Fibroblast of skin of scalp (primary cell): ENCODE measurements around the gene RNF182. TPM values are rescaled to one million over a fixed set of nuclear protein-coding genes. Genes with fewer than 3 reads are reported as not detected.
"Not testable (repeated sequence)": the region's sequence is repeated elsewhere in the genome, so short reads cannot be mapped to it uniquely, and the experiment has no call there.

Experiments
- DNase-seq: peaks from one replicate; pipeline ENCODE4 v3.0.0-alpha.2; 2013
- polyA plus RNA-seq, 2 experiments: library from polyadenylated mRNA; unstranded; fragments of 120-200 nt; gene quantifications; one replicate each; pipeline ENCODE4 v1.2.1, GENCODE V29; 2013; ENCODE audit not compliant: insufficient read length in 2 of 2

Gene RNF182, protein sequence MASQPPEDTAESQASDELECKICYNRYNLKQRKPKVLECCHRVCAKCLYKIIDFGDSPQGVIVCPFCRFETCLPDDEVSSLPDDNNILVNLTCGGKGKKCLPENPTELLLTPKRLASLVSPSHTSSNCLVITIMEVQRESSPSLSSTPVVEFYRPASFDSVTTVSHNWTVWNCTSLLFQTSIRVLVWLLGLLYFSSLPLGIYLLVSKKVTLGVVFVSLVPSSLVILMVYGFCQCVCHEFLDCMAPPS
- 9.1 TPM for polyA plus RNA-seq (2013, experiment 1 of 2; ENCODE audit: insufficient read length)
- polyA plus RNA-seq (2013, experiment 2 of 2; ENCODE audit: insufficient read length), result 9.1 TPM

DNA sequence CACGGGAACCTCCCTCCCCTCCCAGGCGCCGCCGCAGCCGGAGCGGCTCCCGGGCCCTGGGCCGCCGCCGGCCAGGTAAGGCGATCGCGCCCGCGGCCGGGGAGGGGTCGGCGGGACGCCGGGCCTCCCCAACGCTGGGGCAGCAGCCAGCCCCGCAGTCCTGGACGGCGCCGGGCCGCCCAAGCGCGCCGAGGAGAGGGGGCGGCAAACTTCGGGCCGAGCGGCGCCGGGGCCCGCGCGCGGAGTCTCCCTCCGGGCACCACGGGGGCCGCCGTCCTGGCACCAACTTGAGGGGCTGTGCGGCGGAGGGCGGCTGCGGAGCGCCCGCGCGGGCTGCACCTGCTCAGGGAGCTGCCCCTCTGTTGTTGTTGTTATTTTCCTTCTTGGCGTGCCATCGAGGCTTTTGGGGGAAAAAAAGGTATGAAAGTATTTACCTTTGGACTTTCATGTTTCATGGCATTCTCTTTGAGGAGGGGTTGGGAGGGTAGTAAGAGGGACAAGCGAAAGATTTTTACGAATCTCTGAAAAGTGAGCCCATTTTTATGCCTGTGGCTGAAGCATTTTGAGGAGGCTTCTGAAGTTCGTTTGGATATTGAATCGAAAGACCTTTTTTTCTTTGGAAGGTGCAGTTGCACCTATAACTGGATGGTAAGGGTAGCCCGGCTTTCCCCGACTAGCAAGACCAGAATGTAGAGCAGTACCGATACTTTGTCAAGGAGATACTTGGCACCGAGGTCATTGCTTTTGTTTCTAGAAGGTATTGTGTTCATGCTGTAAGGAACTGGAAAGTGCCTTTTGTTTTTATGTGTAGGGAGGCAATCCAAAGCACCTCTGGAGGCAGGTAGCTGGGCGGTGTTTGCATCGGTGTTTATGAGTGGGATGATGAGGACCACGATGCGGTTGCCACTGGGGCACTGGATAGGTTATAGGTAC is at the start of gene RNF182:
Gene RNF182, plus strand, starts transcription at position 4 of the 933 bp plus-strand sequence. CDS start 52,168 bp downstream, outside the sequence.
- no peak for DNase-seq

DNA sequence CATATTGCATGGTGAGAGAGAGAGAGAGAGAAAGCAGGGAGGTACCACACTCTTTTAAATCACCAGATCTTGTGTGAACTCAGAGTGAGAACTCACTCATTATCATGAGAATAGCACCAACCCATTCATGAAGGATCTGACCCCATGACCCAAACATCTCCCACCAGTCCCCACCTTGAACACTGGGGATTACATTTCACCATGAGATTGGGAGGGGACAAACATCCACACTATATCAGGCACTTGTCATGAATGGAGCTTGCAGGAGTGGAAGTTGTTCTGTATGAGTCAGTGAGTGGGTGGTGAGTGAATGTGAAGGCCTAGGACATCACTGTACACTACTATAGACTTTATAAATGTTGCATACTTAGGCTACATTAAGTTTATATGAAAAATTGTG is 47.7 kb upstream of the RNF182 start:
- DNase-seq, result no peak

DNA sequence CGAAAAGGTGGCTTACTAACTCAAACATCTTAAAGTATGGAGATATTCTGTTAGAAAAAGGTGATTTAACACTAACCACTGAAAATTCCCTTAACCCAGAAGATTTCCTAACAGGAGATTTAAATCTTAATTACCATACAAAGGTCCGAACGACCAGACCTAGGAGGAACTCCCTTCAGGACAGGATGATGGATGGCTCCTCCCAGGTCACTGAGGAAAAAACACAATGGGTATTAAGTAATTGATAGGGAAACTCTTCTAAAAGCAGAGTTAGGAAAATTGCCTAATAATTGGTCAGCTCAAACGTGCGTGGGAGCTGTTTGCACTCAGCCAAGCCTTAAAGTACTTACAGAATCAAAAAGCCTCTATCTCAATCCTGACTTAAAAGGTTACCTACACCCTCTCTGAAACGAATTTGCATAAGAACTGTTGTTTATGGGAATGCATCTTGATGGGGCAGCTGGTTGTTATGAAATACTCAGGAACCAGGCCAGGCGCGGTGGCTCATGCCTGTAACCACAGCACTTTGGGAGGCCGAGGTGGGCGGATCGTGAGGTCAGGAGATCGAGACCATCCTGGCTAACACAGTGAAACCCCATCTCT is 44.6 kb upstream of the RNF182 start:
- not testable (repeated sequence) for DNase-seq

DNA sequence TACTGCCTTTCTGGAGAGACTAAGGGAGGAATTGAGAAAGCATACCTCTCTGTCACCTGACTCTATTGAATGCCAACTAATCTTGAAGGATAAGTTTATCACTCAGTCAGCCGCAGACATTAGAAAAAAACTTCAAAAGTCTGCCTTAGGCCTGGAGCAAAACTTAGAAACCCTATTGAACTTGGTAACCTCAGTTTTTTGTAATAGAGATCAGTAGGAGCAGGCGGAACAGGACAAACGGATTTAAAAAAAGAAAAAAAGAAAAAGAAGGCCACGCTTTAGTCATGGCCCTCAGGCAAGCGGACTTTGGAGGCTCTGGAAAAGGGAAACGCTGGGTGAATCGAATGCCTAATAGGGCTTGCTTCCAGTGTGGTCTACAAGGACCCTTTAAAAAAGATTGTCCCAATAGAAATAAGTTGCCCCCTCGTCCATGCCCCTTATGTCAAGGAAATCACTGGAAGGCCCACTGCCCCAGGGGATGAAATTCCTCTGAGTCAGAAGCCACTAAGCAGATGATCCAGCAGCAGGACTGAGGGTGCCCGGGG is 43.1 kb upstream of the RNF182 start:
- DNase-seq, result no peak

DNA sequence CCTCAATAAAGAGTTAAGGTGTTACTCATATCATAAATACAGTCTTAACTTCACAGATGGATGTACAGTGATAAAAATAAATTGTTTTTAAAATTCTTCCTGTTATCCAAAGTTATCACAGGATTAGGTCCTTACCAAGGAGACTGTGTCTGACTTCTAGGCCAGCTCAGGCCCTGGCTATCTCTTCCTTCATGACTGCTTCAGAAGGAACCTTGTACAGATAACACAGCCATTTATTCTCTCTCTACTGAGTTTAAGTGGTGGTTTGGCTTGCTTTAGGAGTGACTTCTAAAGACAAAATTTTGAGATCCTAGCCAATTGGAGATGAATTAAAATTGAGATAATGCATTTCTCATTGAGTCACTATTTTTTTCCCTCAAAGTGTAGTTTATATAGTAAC is 40.8 kb upstream of the RNF182 start:
- DNase-seq, result no peak

DNA sequence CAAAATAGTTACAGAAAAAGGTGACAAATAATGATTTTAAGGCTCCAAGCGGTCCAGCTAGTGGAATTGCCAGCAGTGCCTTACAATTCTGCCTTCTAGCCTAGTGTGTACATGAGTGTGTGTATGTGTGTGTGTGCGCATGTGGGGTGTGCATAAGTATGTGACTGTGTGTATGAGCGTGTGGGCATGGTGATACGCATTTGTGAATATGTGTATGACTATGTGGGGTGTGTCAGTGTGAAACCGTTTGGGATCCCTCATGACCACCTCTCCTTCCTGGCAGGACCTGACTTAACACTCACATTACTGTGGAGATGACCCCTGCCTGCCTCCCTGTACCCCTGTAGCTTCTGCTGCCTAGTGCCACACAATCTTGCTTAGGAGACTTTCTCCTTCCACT is 40.4 kb upstream of the RNF182 start:
- DNase-seq, result no peak

DNA sequence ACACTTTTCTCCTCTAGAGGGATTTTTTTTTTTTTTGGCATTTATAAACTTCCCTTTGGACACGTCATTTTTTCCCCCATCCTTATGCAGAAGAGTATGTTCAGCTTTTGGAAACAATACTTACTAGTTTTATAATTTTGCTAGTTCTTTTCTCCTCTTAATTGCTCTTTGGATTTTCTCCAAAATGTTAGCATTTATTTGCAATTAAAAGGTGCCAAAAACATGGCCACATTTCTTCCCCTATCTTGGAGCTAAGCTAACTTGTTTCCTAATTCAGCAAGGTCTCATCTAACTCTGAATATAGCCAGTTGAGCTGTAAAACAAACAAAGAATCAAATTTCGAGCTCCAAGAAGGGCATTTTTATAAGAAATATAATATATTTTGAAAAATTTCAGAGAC is 39.2 kb upstream of the RNF182 start:
- DNase-seq, result no peak

DNA sequence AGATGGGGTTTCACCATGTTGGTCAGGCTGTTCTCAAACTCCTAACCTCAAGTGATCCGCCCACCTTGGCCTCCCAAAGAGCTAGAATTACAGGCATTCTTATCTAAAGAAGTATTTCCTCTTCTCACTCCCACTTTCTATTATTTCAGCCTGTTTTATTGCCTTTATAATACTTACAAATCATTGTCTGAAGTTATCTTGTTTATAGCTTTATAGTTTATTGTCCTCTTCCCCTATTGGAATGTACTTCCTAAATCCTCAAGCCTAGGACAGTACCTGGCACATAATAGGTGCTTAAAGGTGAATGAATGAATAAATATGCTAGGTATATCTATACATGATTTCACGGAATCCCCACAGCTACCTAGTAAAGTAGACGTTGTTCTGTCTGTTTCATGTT is 37.8 kb upstream of the RNF182 start:
- no peak for DNase-seq

DNA sequence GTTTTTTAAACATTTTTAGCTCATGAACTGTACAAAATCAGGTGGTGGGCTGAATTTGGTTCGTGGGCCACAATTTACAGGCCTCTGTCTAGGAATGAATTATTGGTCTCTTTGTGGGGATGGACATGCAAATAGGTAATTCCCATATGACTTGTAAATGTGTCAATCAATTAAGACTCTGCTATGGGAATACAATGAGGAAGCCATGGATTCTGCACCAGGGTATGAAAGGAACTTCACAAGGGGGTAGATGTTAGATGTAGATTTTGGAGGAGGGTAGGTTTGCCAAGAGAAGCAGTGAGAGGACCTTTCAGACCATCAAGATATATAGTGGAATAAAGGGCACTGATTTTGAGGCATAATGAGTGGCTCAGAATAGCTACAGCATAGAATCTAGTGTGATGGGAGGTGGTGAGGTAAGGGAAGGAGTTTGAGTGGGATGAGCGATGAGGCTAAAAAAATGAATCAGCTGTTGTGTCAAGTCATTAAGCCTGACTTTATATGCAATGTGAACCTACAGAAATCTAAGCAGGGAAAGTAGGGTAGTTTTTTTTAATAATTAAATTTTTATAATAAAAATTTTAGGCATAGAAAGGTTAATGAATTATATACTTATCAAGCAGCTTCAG is 32.6 kb upstream of the RNF182 start:
- DNase-seq, result no peak

DNA sequence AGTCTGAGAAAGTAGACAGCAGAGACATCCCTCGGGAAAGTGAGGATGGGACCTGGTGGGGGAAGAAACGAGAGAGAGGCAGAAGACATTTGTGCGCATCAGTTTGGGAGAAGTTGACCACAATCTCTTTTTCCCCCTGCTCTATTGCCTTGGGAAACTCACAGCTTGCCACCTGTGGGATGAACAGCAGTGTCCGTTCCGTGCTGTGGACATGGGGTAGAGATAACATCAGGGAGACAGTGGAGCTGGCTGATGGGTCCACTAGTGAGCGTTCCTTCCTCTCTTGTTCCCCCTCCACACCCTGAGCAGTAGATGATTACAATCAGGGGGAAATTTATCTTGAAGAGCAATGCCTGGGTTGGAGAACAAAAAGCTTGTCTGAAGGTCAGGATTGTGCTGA is 21.8 kb upstream of the RNF182 start:
- DNase-seq, result no peak

DNA sequence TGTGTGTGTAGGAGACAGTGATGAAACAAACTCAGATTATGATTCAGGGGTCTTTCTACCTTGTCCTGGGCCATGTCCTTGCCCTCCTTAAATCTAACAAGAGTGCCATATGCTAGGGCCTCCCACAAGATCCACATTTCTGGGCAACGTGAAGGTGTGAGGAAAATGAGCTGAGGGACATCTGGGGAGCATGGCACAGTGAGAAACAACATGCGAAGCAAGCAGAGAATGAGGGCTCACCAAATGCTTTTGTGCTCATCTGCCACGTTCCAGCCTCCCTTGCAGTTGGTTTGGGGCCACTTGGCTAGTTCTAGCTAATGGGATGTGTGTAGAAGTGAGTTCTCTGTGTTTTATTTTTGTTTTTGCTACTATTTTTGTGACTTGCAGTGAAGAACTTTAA is 21.4 kb upstream of the RNF182 start:
- DNase-seq, result no peak

DNA sequence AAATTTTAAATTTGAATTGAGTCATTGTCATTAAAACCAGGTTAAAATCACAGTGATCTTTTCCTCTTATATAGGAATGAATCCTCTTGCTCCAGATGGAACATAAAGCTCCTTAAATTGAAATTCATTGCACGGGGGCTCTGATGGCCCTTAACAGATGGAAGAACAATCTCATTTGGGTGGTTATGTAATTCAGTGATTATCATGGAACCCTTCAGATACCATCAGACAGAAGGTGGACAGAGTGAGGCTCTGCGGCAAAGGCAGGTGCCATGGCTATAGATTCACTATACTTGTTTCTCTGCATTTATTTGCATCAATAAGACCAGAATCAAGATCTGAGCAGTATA is 17.8 kb upstream of the RNF182 start:
- DNase-seq, result no peak

DNA sequence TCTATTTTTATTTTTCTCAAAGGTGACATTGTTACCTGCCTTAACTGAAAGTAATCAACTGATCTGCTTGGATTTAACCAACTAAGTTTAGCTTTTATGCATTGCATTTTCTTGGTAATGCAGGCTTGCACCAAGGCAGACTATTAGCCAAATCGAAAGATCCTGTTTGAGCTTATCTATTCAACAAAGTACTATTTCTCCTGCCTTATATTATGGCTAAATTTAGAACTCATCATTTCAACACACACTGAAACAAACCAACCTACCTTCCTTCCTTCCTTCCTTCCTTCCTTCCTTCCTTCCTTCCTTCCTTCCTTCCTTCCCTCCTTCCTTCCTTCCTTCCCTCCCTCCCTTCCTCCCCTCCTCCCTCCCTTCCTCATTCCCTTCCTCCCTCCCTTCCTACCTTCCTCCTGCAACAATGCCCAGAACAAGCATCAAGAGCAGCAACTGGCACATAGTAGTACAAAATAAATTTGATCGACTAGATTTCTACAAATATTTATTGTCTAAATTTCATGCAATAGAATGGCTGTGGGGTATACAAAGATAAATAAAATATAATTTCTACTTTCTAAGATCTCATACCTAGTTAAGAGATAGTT is 17.0 kb upstream of the RNF182 start:
- DNase-seq, result no peak

DNA sequence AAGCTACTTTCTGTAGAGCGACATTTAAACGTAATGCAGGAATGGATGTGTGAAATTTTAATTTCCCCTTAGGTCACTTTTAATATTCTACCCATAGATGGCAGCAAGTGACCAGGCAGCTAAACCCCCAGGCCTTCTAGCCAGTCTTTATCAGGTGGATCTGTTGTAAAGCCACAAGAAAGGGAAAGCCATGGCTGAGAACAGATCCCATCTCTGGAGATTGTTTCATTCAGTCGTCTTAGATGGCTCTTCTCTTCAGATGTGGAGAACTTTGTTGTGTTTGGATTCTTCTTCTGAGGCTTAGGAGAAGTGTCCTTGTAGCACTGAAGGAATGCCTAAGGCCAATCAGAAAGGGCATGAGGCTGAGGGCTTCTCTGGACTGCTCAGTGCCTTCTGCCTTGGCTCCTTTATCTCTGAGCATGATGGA is 15.8 kb upstream of the RNF182 start:
- DNase-seq, result peak; percentile 70

DNA sequence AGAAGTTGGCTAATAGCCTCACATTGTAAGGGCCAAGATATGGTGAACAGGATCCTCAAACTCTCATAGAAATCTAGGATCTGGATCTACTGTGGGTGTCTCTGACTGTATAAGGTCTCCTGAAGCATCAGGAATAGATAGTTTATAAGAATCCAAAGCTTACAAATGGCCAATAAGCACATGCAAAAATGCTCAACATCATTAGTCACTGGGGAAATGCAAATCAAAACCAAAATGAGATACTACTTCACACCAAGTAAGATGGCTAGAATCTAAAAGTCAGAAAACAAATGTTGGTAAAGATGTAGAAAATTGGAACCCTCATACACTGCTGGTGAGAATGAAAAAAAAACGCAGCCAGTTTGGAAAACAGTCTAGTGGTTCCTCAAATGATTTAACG is 14.3 kb upstream of the RNF182 start:
- DNase-seq, result no peak

DNA sequence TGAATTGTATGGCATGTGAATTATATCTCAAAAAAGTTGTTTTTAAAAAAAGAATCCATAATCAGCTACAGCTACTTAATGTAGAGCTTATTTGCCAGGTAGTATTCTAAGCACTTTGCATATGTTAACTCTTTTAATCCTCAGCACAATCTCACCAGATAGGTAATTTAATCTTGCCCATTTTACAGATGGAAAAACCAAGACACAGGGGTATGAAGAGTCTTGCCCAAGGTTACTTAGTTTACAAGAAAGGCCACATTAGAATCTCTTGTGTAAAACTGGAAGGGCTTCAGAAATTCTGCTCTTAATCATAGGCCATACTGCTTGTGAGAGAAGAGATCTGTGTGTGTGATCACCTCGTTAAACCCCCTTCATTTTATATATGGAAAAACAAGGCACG is 13.4 kb upstream of the RNF182 start:
- DNase-seq, result no peak

DNA sequence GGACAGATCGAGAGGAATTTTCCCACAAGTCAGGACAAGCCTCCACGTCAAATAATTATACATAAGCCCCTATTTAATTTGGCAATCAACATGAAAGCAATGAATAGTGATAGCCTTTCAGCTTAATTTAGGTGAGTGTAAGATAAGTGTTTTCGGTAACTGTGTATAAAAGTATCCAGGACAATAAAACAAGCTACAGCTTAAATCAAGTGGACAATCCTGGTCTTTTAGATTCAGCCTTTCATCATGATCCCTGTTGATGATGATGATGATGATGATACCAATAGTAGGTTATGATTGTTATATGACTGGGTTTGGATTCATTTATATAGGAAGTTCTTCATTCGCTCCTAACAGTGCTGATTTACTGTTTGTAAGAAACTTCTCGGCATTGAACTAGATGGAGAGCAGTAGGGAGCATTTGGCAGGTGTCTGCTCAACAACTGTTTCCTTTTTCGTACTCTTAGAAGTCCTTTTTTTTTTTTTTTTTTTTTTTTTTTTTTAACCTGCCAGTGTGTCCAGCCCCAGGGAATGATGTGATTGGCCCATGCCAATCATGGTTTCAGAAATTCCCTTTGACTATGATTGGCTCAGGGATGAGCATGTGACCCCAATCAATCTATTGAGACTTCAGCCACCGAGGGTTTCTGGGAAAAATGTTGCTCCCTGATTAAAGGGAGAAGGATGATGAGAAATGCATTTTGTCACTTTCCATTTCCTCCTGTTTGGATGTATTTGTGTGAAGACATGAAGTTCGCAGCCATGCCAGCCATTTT is 11.3 kb upstream of the RNF182 start:
- DNase-seq, result no peak

DNA sequence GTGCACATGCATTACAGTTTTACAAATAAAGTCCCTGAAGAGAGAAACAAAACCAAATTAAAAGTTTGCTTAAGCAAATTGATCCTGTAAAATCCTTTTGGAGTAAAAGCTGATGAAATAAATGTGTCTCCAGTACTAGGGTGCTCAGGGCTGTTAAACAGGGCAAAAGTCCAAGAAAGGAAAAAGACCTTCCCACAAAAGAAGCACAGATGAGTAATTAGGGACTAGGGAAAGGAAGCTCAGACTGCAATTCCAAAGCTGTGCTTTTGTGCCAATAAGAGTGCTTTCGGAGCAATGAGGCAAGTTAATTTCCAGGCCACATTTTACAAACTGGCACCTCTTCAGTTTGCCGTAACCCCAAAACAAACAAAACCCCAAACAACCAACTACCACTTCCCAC is 10.4 kb upstream of the RNF182 start:
- DNase-seq, result peak; percentile 50

DNA sequence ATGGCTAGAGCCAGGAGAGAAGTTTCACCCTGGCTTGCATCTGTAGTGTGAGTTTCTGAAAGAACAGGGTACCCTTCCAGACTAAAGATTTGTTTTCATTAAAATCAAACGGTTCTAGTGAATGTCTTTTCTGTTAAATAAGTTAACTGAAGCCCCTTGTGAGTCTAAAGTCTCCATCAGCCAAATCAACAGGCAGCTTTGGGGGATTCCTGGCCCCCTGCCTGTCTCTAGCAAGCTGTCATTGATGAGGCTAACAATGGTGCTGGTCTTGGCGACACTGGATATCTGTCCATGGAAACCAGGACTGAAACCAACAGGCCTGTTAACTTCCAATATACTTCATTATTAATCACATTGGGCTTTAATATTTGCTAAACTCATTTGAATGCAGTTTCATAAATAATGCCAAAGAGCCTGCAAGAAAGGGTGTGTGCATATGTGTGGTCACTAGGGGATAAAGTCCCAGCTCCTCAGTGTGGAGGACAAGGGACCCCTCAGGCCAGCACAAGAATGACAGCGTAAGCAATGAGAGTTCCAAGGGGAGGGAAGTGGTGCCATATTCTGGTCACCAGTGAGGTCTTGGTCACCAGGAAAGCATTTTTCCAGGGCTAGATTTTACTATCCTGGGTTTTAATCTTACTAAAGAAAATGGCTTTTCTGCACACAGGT is 9.1 kb upstream of the RNF182 start:
- no peak for DNase-seq

DNA sequence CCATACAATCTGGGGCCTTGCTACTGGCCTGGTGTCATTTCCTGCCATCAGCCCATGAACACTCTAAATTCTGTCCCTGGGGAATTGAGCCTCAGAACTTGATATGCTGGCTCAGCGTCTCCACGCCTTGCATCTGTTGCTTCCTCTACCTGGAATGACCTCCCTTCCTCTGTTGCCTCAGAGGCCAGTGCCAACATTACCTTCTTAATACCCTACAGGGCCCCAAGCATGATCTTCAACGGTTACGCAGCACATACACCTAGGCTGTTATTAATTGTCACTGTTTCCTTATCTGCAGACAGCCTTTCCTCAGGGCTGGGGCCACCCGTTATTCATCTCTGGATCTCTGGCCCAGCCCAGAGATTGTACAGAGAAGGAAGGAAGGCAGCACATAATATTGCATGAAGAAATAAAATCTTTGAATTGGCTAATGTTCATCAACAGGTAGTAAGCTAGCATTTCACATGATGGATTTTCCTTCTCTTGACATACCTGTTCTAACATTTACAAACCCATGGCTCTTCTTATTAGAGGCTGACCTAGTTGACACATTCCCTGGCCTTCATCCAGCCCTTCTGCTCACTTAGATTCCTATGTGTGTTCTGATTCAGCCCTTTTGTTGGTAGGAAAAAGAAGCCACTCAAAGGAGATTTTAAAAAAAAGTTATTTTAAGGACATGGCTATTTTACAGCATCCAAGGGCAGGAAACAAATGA is 8.4 kb upstream of the RNF182 start:
- DNase-seq, result peak; percentile 71
